ENCODE data around the gene MAST4. TPM values are rescaled to one million over a fixed set of nuclear protein-coding genes. Genes with fewer than 3 reads are reported as not detected.

Gene MAST4
- total RNA-seq, 1 donor from 2014 or later = 17.2 TPM

- Mint-ChIP-seq H3K27me3 (peaks cover 4% of the 10 kb centered on the region), H3K9me3 (no peaks in the 10 kb centered on the region), H3K36me3 (ENCODE audit: low read depth) (no peaks in the 10 kb centered on the region), H3K4me1 (peaks cover 6% of the 10 kb centered on the region), H3K4me3 (no peak overlapping the region), H3K27ac (no peak overlapping the region)
- TF ChIP-seq CTCF (IDR thresholded peaks at IDR 0.05) = no peak
- POLR2A ChIA-PET = interaction anchor here (1.0 kb wide), 1 partner anchor 8 kb away, joined by 6 read pairs; no protein-coding TSS in a partner anchor
- no peak for DNase-seq
- intact Hi-C loops (cut with micrococcal nuclease) = no loop called here
- no peak for ATAC-seq (ENCODE audit: low read depth)
- CTCF ChIA-PET = no interaction called here
Observed at GRCh38 chr5:66582499-66583165, 13.6 kb upstream of the MAST4 start.

GRCh38 chr5:66585291-66585690 is 10.9 kb upstream of the MAST4 start:
- H3K27ac Mint-ChIP-seq = no peak overlapping the region
- DNase-seq (no peak), ATAC-seq (ENCODE audit: low read depth) (no peak)
- no peak for TF ChIP-seq CTCF (IDR thresholded peaks at IDR 0.05)
- H3K36me3 Mint-ChIP-seq (ENCODE audit: low read depth) = no peaks in the 10 kb centered on the region
- no peak overlapping the region for H3K4me3 Mint-ChIP-seq
- no peaks in the 10 kb centered on the region for H3K9me3 Mint-ChIP-seq
- intact Hi-C loops (cut with micrococcal nuclease) = no loop called here
- peaks cover 6% of the 10 kb centered on the region for H3K4me1 Mint-ChIP-seq
- ChIA-PET CTCF (interaction anchor here (1.3 kb wide), 1 partner anchor 114 kb away, joined by 3 read pairs; no protein-coding TSS in a partner anchor), POLR2A (no interaction called here)
- H3K27me3 Mint-ChIP-seq = peaks cover 5% of the 10 kb centered on the region

- H3K36me3 Mint-ChIP-seq (ENCODE audit: low read depth) = no peaks in the 10 kb centered on the region
- no peak for DNase-seq
- ChIA-PET POLR2A (no interaction called here), CTCF (no interaction called here)
- H3K27ac Mint-ChIP-seq = no peak overlapping the region
- no peak for TF ChIP-seq CTCF (IDR thresholded peaks at IDR 0.05)
- H3K27me3 Mint-ChIP-seq = peaks cover 14% of the 10 kb centered on the region
- no peak overlapping the region for H3K4me3 Mint-ChIP-seq
- intact Hi-C loops (cut with micrococcal nuclease) = no loop called here
- peaks cover 2% of the 10 kb centered on the region for H3K4me1 Mint-ChIP-seq
- H3K9me3 Mint-ChIP-seq = no peaks in the 10 kb centered on the region
- no peak for ATAC-seq (ENCODE audit: low read depth)
Observed at GRCh38 chr5:66587771-66588170, 8.4 kb upstream of the MAST4 start.

GRCh38 chr5:66596636-66597182 is 516 bp downstream of the MAST4 start:
- Mint-ChIP-seq H3K27ac (no peak overlapping the region), H3K4me3 (peak overlapping the region; percentile 83), H3K4me1 (peaks cover 22% of the 10 kb centered on the region), H3K36me3 (ENCODE audit: low read depth) (no peaks in the 10 kb centered on the region), H3K9me3 (no peaks in the 10 kb centered on the region), H3K27me3 (peaks cover 30% of the 10 kb centered on the region)
- peak; percentile 21 for ATAC-seq (ENCODE audit: low read depth)
- peak; percentile 41 for DNase-seq
- TF ChIP-seq CTCF (IDR thresholded peaks at IDR 0.05) = no peak
- CTCF ChIA-PET = no interaction called here
- intact Hi-C loops (cut with micrococcal nuclease) = loop anchor here (1.0 to 2.0 kb wide), 5 partner anchors 21 to 289 kb away; no protein-coding TSS in a partner anchor
- POLR2A ChIA-PET = interaction anchor here (0.5 kb wide), 1 partner anchor 113 kb away, joined by 3 read pairs; no protein-coding TSS in a partner anchor

- intact Hi-C loops (cut with micrococcal nuclease) = loop anchor here (1.0 to 2.0 kb wide), 2 partner anchors 20 to 42 kb away; no protein-coding TSS in a partner anchor
- no peak for ATAC-seq (ENCODE audit: low read depth)
- peaks cover 25% of the 10 kb centered on the region for H3K27me3 Mint-ChIP-seq
- TF ChIP-seq CTCF (IDR thresholded peaks at IDR 0.05) = no peak
- no peaks in the 10 kb centered on the region for H3K9me3 Mint-ChIP-seq
- H3K27ac Mint-ChIP-seq = no peak overlapping the region
- H3K4me1 Mint-ChIP-seq = peaks cover 22% of the 10 kb centered on the region
- ChIA-PET POLR2A (interaction anchor here (0.5 kb wide), 1 partner anchor 112 kb away, joined by 3 read pairs; no protein-coding TSS in a partner anchor), CTCF (no interaction called here)
- no peaks in the 10 kb centered on the region for H3K36me3 Mint-ChIP-seq (ENCODE audit: low read depth)
- H3K4me3 Mint-ChIP-seq = peak overlapping the region; percentile 83
- DNase-seq = peak; percentile 23
Observed at GRCh38 chr5:66597183-66597757, 1.1 kb downstream of the MAST4 start.

Data from activated B cell treated with CpG ODN at 0.5 μM for 24 hours (primary cell).